Ureter (tissue), 1 donor: ENCODE data around the gene MINDY4. TPM values are rescaled to one million over a fixed set of nuclear protein-coding genes. Genes with fewer than 3 reads are reported as not detected.
A peak's percentile ranks its signal among the peaks of the same experiment; 100 is the strongest.

Experiments used
- DNase-seq: peaks from one replicate; pipeline ENCODE4 v3.0.0-alpha.2; 2020; ENCODE audit warnings: low spot score
- total RNA-seq: library from RNA; stranded (reverse); gene quantifications from one replicate; pipeline ENCODE4 v1.2.4, GENCODE V29; 2023
- donor health status: DM: yes; HTN: yes; CAD: no.

Gene MINDY4
- total RNA-seq, 1 donor from 2014 or later, result 16.8 TPM

GRCh38 chr7:30772984-30773383 lies 1.8 kb downstream of the MINDY4 start:
- no peak for DNase-seq

DNA sequence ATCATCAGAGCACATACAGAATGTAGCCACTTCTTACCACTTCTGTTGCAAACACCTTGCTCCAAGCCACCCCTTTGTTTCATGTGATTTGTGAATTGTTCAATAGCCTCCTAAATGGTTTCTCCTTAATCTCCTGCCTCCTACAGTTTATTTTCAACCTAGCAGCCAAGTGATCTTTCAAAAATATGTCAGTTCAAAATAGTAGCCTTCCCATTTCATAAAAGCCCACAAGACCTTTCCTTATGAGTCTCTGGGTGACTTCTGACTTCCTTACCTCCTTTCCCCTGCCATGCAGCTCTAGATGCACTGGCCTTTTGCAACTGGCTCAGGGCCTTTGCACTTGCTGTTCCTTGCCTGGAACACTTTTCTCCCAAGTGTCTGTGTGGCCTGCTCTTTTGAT lies 4.8 kb downstream of the MINDY4 start:
- no peak for DNase-seq

- no peak for DNase-seq
Observed at GRCh38 chr7:30776971-30777370, 5.8 kb downstream of the MINDY4 start.

DNA sequence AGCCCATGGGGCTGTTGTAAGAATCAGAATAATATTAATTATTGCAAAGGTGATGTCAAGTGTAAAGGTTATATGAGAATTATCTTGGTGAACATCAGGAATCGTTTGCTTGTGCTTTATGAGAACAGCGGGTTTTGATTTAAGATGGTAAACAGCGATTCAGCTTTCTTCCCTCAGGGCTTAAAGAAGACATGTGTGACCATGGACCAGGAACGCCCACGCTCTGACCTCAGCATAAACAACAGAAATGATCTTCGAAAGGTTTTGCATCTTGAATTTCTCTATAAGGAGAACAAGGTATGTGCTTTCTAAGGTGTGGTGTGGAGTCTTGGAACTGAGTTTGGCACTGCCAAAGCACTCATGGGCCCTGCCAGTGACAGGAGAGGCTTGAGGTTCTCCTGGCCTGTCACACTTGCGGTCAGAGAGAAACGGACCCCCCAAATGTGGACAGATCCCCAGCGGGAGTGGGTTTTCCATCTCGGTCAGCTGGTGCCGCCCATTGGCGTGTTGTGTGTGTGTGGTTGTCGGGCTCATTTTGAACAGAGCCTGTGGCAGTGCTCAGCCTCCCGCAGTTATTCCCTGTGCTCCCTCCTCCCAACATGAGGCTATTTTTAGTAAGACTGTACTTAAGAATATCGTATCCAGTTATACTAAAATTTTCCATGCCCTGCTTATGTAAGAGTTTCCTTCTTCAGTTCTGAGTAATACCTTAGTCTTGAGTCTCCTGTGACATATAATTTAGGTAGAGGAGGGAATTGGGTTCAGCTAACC lies 7.2 kb downstream of the MINDY4 start:
- no peak for DNase-seq

GRCh38 chr7:30779574-30779973 lies 8.4 kb downstream of the MINDY4 start:
- no peak for DNase-seq

DNA sequence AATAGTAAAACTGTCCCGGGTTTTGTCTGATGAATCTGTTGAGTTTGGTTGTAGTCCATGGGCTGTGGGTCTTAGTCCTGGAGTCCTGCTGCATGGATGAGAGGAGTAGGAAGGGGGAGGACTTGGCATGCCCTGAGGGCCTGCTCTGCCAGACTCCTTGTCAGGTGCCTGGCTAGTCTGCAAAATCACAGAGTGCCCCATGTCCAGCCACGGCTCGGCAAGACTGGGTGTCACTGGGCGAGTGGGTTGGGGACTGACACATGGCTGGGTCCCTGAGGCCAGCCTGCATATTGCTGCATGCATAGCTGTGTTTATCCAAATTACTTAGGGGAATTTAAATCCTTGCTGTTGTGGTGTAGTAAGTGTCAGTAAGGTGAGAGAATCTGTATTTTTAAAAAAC lies 9.7 kb downstream of the MINDY4 start:
- no peak for DNase-seq

DNA sequence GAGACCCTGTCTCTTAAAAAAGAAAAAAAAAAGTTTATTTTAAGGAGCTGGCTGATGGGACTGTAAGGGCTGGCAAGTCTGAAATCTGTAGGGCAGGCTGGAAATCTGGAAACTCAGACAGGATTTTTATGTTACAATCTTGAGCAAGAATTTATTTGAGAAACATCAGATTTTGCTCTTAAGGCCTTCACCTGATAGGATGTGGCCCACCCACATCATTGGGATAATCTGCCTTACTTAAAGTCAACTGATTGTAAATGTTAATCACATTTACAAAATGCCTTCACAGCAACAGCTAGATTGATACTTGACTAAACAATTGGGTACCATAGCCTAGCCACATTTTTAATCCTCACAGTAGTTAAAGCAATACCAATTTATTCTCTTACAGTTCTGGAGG lies 11.5 kb downstream of the MINDY4 start:
- no peak for DNase-seq

- no peak for DNase-seq
Observed at GRCh38 chr7:30785786-30786185, 14.6 kb downstream of the MINDY4 start.

DNA sequence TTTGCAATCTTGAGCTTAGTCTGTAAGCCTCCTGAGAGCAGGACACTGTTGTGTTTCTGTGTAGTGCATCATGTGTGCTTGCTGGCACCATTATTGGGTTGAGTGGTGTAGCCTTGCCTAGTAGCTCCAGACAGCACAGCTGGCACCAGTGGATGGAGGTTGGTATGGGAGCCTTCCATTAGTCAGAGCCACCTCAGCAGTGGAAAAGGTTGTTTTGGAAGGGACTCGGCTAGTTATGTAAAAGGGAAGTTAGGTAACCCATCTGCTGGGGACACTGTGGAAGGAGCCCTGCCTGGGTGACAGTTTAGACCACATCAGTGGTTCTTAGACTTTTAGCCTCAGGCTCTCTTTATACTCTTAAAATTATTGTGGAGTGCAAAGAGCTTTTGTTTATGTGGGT lies 16.3 kb downstream of the MINDY4 start:
- no peak for DNase-seq

DNA sequence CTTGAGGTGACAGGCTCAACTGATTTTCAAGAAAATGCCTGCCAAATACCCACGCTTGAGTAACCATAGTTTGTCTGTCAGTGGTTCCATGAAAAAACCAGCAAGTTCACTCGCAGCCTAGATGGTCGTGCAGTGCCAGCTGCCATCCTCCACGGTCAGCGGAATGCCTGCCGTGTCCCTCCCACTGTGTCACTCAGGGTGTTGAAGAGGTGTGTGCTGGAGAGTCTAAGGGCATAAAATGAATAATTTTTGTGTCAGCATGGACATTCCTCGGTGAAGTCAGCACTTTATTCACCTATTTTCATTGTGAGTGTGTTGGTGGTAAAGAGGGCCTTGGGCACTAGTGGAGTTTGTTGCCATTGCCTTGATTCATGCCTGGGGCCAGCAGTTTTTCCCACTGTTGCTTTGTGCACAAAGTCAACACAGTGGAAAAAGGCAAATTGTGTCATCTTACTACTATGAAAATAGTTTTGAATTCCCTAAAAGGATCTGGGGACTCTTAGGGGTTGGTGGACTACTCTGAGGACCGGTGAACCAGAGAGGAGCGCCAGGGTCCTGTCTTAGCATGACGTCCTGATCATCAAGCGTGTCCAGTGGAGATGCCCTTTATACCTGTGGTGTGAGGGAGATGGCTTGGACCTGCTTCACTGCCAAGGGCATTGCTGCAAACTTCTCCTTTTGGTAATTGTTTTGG lies 17.6 kb downstream of the MINDY4 start:
- no peak for DNase-seq

- no peak for DNase-seq
Observed at GRCh38 chr7:30789334-30789711, 18.1 kb downstream of the MINDY4 start.

GRCh38 chr7:30790356-30790755 lies 19.1 kb downstream of the MINDY4 start:
- no peak for DNase-seq

DNA sequence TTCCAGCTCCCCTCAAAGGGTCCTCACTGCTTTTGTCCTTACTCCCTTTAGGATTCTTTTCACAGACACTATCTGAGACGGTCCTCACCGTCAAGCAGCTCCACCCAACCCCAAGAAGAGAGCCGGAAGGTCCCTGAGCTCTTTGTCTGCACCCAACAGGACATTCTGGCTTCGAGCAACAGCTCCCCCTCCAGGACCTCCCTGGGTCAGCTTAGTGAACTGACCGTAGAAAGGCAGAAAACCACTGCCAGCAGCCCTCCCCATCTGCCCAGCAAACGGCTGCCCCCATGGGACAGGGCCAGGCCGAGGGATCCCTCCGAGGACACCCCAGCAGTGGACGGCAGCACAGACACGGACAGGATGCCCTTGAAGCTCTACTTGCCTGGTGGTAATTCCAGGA lies 19.9 kb downstream of the MINDY4 start:
- DNase-seq, result no peak

GRCh38 chr7:30795161-30795948 lies 24.1 kb downstream of the MINDY4 start:
- no peak for DNase-seq

DNA sequence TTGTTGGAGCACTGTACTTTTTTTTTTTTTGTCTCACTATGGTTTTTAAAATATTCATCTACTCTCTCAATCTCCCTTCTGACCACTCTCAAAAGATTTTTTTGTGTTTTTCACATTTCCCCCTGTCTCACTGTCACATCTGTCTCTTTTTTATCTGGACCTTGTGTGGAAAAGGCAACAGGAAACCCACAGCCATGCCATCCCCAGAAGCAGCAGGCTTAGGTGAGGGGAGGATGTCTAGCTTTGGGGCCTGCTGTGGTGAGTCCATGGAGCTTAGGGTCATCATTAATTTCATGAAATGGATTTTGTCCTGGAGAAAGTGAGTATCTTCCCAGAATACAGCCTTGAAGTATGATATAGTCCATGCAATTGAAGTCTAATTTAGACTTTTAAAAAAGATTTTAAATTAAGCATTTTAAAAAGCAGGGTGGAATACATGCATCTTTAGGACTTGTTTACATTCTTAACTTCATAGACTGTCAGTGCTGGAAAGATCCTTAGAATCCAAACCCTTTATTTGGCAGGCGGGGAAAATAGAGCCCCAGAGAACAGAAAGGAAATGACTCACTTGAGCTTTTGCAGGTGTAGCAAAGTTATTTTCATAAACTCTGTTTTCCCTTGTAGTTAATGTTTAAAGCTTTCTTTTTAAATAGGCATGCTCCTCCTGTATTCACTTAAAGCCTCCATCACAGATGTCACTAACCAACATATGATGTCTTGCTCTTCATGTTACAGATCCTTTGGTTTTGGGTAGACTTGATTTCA lies 25.1 kb downstream of the MINDY4 start:
- no peak for DNase-seq

GRCh38 chr7:30797176-30798040 lies 26.2 kb downstream of the MINDY4 start:
- no peak for DNase-seq

- DNase-seq, result no peak
Observed at GRCh38 chr7:30799206-30799975, 28.2 kb downstream of the MINDY4 start.

- DNase-seq, result no peak
Observed at GRCh38 chr7:30799976-30800661, 28.9 kb downstream of the MINDY4 start.

GRCh38 chr7:30800785-30801252 lies 29.6 kb downstream of the MINDY4 start:
- peak; percentile 72 for DNase-seq
